H1 (cell line): Measurements from ENCODE around the gene RAB22A. TPM values are rescaled to one million over a fixed set of nuclear protein-coding genes. Genes with fewer than 3 reads are reported as not detected.
"Not testable (repeated sequence)": the region's sequence is repeated elsewhere in the genome, so short reads cannot be mapped to it uniquely, and the experiment has no call there.

Source experiments
- CTCF ChIA-PET: fragments of 300-600 bp; sonication (Branson Sonifier 250); formaldehyde crosslinking; loops from one replicate; lab custom pipeline; 2021; ENCODE audit not compliant: partially characterized antibody; lab: Charles Lee
- POLR2A ChIA-PET: fragments of 300-600 bp; sonication (Branson Sonifier 250); formaldehyde crosslinking; loops from one replicate; lab custom pipeline; 2021; ENCODE audit warnings: inconsistent platforms; ENCODE audit not compliant: partially characterized antibody; lab: Charles Lee
- DNase-seq, 2 experiments: peaks; one replicate each; pipeline versions ENCODE4 v3.0.0 to v3.0.0-alpha.2; 2010 to 2022; ENCODE audit warnings: low spot score in 2 of 2, low read depth in 1 of 2, mixed read lengths in 1 of 2
- FAIRE-seq: peaks from 2 replicates; lab custom pipeline; 2011; peaks lifted over from hg19 to GRCh38; lab: Jason Lieb, UNC
- H2AFZ ChIP-seq: 2 replicates; pipeline ENCODE4 v1.8.1; 2012; ENCODE audit warnings: low read length, inconsistent platforms
- H2AK5ac ChIP-seq: 2 replicates; pipeline ENCODE4 v1.6.1; 2013; ENCODE audit warnings: low read depth, low read length
- H2BK120ac ChIP-seq: replicated peaks from 2 replicates; pipeline ENCODE3; 2013; ENCODE audit warnings: low read depth, low read length, inconsistent platforms
- H2BK12ac ChIP-seq: 2 replicates; pipeline ENCODE4 v1.6.1; 2013; ENCODE audit warnings: low read depth, low read length
- H2BK15ac ChIP-seq: 2 replicates; pipeline ENCODE4 v1.6.1; 2013; ENCODE audit warnings: low read length
- H2BK20ac ChIP-seq: 2 replicates; pipeline ENCODE4 v1.6.1; 2013; ENCODE audit warnings: low read length
- H2BK5ac ChIP-seq: 2 replicates; pipeline ENCODE4 v1.6.1; 2013; ENCODE audit warnings: low read depth, low read length
- H3K14ac ChIP-seq: 2 replicates; pipeline ENCODE4 v1.6.1; 2013; ENCODE audit warnings: inconsistent platforms; ENCODE audit not compliant: insufficient read length
- H3K18ac ChIP-seq: 2 replicates; pipeline ENCODE4 v1.6.1; 2013; ENCODE audit warnings: low read length; ENCODE audit errors: extremely low read depth
- H3K23ac ChIP-seq: 2 replicates; pipeline ENCODE4 v1.6.1; 2013; ENCODE audit warnings: inconsistent platforms; ENCODE audit not compliant: insufficient read length
- H3K23me2 ChIP-seq: 2 replicates; pipeline ENCODE4 v1.6.1; 2013; ENCODE audit warnings: low read depth, low read length
- H3K27ac ChIP-seq: 2 replicates; pipeline ENCODE4 v1.6.1; 2011; ENCODE audit warnings: low read depth, low read length, inconsistent platforms
- H3K27me3 ChIP-seq, 4 experiments: replicated peaks in 1 of 4; 1 replicate in 1 of 4; 2 replicates in 3 of 4; pipeline versions ENCODE4 v1.6.1 to v1.8.1; 2011 to 2013; ENCODE audit warnings: low read length in 3 of 4, mild to moderate bottlenecking in 3 of 4, inconsistent platforms in 2 of 4, mixed read lengths in 2 of 4, moderate library complexity in 1 of 4; ENCODE audit not compliant: control insufficient read depth in 3 of 4, insufficient read depth in 3 of 4; ENCODE audit errors: extremely low read depth in 1 of 4
- H3K36me3 ChIP-seq, 4 experiments: 2 replicates each; pipeline versions ENCODE4 v1.6.1 to v1.8.1; 2011 to 2013; ENCODE audit warnings: mild to moderate bottlenecking in 4 of 4, low read length in 3 of 4, moderate library complexity in 2 of 4, control low read depth in 1 of 4, inconsistent platforms in 1 of 4; ENCODE audit not compliant: insufficient read depth in 4 of 4, control insufficient read depth in 2 of 4
- H3K4ac ChIP-seq: replicated peaks from 2 replicates; pipeline ENCODE3; 2013; ENCODE audit warnings: low read length, low read depth, mixed read lengths, inconsistent platforms; ENCODE audit not compliant: insufficient read length
- H3K4me1 ChIP-seq, 4 experiments: replicated peaks in 1 of 4; 1 replicate in 1 of 4; 2 replicates in 3 of 4; pipeline versions ENCODE4 v1.6.1 to v1.8.1; 2011 to 2013; ENCODE audit warnings: low read length in 3 of 4, inconsistent platforms in 2 of 4, mixed read lengths in 1 of 4; ENCODE audit not compliant: insufficient read depth in 4 of 4, control insufficient read depth in 3 of 4
- H3K4me2 ChIP-seq, 2 experiments: 2 replicates each; pipeline versions ENCODE4 v1.6.1 to v1.8.1; 2011 to 2013; ENCODE audit warnings: low read depth in 2 of 2, low read length in 2 of 2, control low read depth in 1 of 2, inconsistent platforms in 1 of 2, mild to moderate bottlenecking in 1 of 2; ENCODE audit not compliant: insufficient read depth in 1 of 2
- H3K4me3 ChIP-seq, 4 experiments: fragments of 200-600, 300-600 bp in 1 of 4; sonication (generic), shearing (Covaris generic), sonication (Bioruptor Twin) in 1 of 4; 2 replicates each; pipeline versions ENCODE4 v1.5.1 to v1.8.1; 2011 to 2016; ENCODE audit warnings: low read length in 4 of 4, low read depth in 3 of 4, control low read depth in 2 of 4, inconsistent platforms in 2 of 4, mild to moderate bottlenecking in 2 of 4, mixed read lengths in 1 of 4, moderate library complexity in 1 of 4; ENCODE audit not compliant: insufficient read depth in 2 of 4; ENCODE audit errors: extremely low read depth in 1 of 4
- H3K56ac ChIP-seq: replicated peaks from 2 replicates; pipeline ENCODE3; 2013; ENCODE audit warnings: low read depth, mild to moderate bottlenecking, mixed read lengths, low read length, inconsistent platforms; ENCODE audit not compliant: insufficient read length
- H3K79me1 ChIP-seq: 2 replicates; pipeline ENCODE4 v1.6.1; 2013; ENCODE audit warnings: low read depth, low read length, control low read depth
- H3K79me2 ChIP-seq, 2 experiments: 2 replicates each; pipeline versions ENCODE4 v1.6.1 to v1.8.1; 2012 to 2013; ENCODE audit warnings: low read length in 2 of 2, mild to moderate bottlenecking in 2 of 2, inconsistent platforms in 1 of 2; ENCODE audit not compliant: insufficient read depth in 2 of 2, control insufficient read depth in 1 of 2
- H3K9ac ChIP-seq, 4 experiments: replicated peaks in 1 of 4; 1 replicate in 1 of 4; 2 replicates in 3 of 4; pipeline versions ENCODE4 v1.6.1 to v1.8.1; 2011 to 2013; ENCODE audit warnings: low read depth in 3 of 4, low read length in 3 of 4, control low read depth in 2 of 4, mild to moderate bottlenecking in 2 of 4, moderate library complexity in 2 of 4, inconsistent platforms in 1 of 4; ENCODE audit errors: extremely low read depth in 1 of 4
- H3K9me3 ChIP-seq, 2 experiments: 2 replicates each; pipeline versions ENCODE4 v1.6.1 to v1.8.1; 2012 to 2013; ENCODE audit warnings: mild to moderate bottlenecking in 2 of 2, moderate library complexity in 2 of 2, control low read depth in 1 of 2, inconsistent platforms in 1 of 2, low read depth in 1 of 2, low read length in 1 of 2, mixed read lengths in 1 of 2; ENCODE audit not compliant: insufficient read depth in 2 of 2
- H4K20me1 ChIP-seq, 2 experiments: replicated peaks in 1 of 2; 2 replicates each; pipeline versions ENCODE3 to v1.8.1; 2011 to 2013; ENCODE audit warnings: inconsistent platforms in 2 of 2, low read length in 2 of 2, mild to moderate bottlenecking in 1 of 2; ENCODE audit not compliant: insufficient read depth in 2 of 2, control insufficient read depth in 1 of 2
- H4K5ac ChIP-seq: 2 replicates; pipeline ENCODE4 v1.6.1; 2013; ENCODE audit warnings: low read length, low read depth, mixed read lengths, inconsistent platforms; ENCODE audit not compliant: insufficient read length
- H4K8ac ChIP-seq: 2 replicates; pipeline ENCODE4 v1.8.0; 2013; ENCODE audit warnings: mild to moderate bottlenecking, moderate library complexity, low read length, inconsistent platforms; ENCODE audit not compliant: insufficient read depth; ENCODE audit errors: extremely low read depth
- H4K91ac ChIP-seq: replicated peaks from 2 replicates; pipeline ENCODE3; 2013; ENCODE audit warnings: low read length, mixed read lengths, inconsistent platforms; ENCODE audit not compliant: insufficient read length
- WGBS, 2 experiments: shearing (Covaris generic) in 1 of 2; methylation state at CpG; one replicate each; pipeline versions ENCODE4 v1.1.6 to v1.1.7; 2013 to 2015; ENCODE audit warnings: low lambda C conversion rate in 2 of 2, mixed read lengths in 2 of 2, inconsistent platforms in 1 of 2, low coverage in 1 of 2, missing lambda C conversion rate in 1 of 2; ENCODE audit not compliant: insufficient replicate concordance in 2 of 2, insufficient coverage in 1 of 2, insufficient read length in 1 of 2; ENCODE audit errors: extremely low coverage in 1 of 2, missing lambda C conversion rate in 1 of 2; 5-methylcytosine and 5-hydroxymethylcytosine counted together
- polyA plus RNA-seq, 7 experiments: library from polyadenylated mRNA; depleted of rRNA in 3 of 7; stranded (reverse) in 5 of 7; unstranded in 2 of 7; fragments of >200 nt in 5 of 7; fragments of 200-250 nt in 2 of 7; gene quantifications; 1 replicate in 5 of 7; 2 replicates in 1 of 7; 4 replicates in 1 of 7; pipeline versions ENCODE4 v1.2.1 to v1.2.3, GENCODE V29; 2011 to 2013; ENCODE audit warnings: missing spikeins in 2 of 7, mixed read lengths in 2 of 7
- total RNA-seq: library from RNA; stranded (reverse); fragmentation: NEBNext Ultra II Directional; extraction: Animal tissue kit (Norgen Biotek cat#: 25700); gene quantifications from 2 replicates; pipeline ENCODE4 v1.2.1, GENCODE V29; 2021

Gene RAB22A
- total and polyA plus RNA-seq, 2 of the 8 experiments (the other 6 are each of a cell fraction or from before 2014, with no cell fraction given): 3.1 to 6.6 TPM

GRCh38 chr20:58414216-58414615 is 104.7 kb downstream of the RAB22A start:
- H4K20me1 ChIP-seq: not testable (repeated sequence)

GRCh38 chr20:58414786-58415185 is 105.3 kb downstream of the RAB22A start:
- H2BK120ac ChIP-seq, POLR2A ChIA-PET, H3K4me2 ChIP-seq, H3K9ac ChIP-seq, H3K4ac ChIP-seq, H3K36me3 ChIP-seq, H4K8ac ChIP-seq, FAIRE-seq, H4K20me1 ChIP-seq, H2BK20ac ChIP-seq, H3K27me3 ChIP-seq, H3K18ac ChIP-seq, H3K23me2 ChIP-seq, H3K56ac ChIP-seq, DNase-seq, H3K9me3 ChIP-seq, H3K4me3 ChIP-seq, CTCF ChIA-PET, H3K79me1 ChIP-seq, H4K5ac ChIP-seq, H2BK15ac ChIP-seq, H3K14ac ChIP-seq, H2BK12ac ChIP-seq, H3K23ac ChIP-seq, H2AK5ac ChIP-seq, H3K27ac ChIP-seq, H2AFZ ChIP-seq, H4K91ac ChIP-seq, H2BK5ac ChIP-seq: not testable (repeated sequence)
- WGBS, 2 experiments: 91% methylated on average over 20 of the region's 26 CpGs; no CpG with 5 or more reads in 1 of the 2 experiments
- Histone ChIP-seq H3K79me2 (peaks cover 3 to 63% of the 10 kb centered on the region in 2 experiments), H3K4me1 (peaks cover 2 to 17% (median 10%) of the 10 kb centered on the region in 4 experiments; a peak in 5 of 7 replicates)

More at GRCh38 chr20:58414216-58414615, 104.7 kb downstream of the RAB22A start:
- H4K8ac ChIP-seq, H3K56ac ChIP-seq, H2BK15ac ChIP-seq, POLR2A ChIA-PET, H2BK120ac ChIP-seq, H3K4ac ChIP-seq, H3K27me3 ChIP-seq, DNase-seq, H3K9ac ChIP-seq, H4K5ac ChIP-seq, H3K23ac ChIP-seq, H3K23me2 ChIP-seq, H2BK20ac ChIP-seq, H3K27ac ChIP-seq, H2AK5ac ChIP-seq, FAIRE-seq, H3K4me3 ChIP-seq, H3K9me3 ChIP-seq, H3K36me3 ChIP-seq, H3K14ac ChIP-seq, H2BK12ac ChIP-seq, H4K91ac ChIP-seq, CTCF ChIA-PET, H2BK5ac ChIP-seq, H3K79me1 ChIP-seq, H2AFZ ChIP-seq, H3K4me2 ChIP-seq, H3K18ac ChIP-seq: not testable (repeated sequence)
- Histone ChIP-seq H3K4me1 (peaks cover 2 to 17% (median 8%) of the 10 kb centered on the region in 4 experiments; a peak in 5 of 7 replicates), H3K79me2 (peaks cover 3 to 69% of the 10 kb centered on the region in 2 experiments)
- WGBS, 2 experiments: 100% methylated on average over 7 of the region's 35 CpGs; no CpG with 5 or more reads in 1 of the 2 experiments
